Fibroblast of lung (primary cell): ENCODE data around the gene P3H1.

ENCODE experiments used
- EZH2 ChIP-seq: IDR thresholded peaks from 2 replicates; pipeline ENCODE4 v1.5.1; 2012; ENCODE audit warnings: low read length, control low read depth, mild to moderate bottlenecking; ENCODE audit errors: missing control alignments
- TF ChIP-seq, protein P1 (sequence below), 2 donors: IDR thresholded peaks in 1 of 2; conservative IDR thresholded peaks in 1 of 2; 1 replicate in 1 of 2; 2 replicates in 1 of 2; pipeline ENCODE4 v1.5.1; 2011 to 2012; ENCODE audit warnings: low read length in 2 of 2, control low read depth in 1 of 2, inconsistent platforms in 1 of 2, low read depth in 1 of 2, mild to moderate bottlenecking in 1 of 2

GRCh38 chr1:42747125-42747524, 19.7 kb downstream of the P3H1 start:
- TF ChIP-seq EZH2: no peak
- TF ChIP-seq, protein P1, sequence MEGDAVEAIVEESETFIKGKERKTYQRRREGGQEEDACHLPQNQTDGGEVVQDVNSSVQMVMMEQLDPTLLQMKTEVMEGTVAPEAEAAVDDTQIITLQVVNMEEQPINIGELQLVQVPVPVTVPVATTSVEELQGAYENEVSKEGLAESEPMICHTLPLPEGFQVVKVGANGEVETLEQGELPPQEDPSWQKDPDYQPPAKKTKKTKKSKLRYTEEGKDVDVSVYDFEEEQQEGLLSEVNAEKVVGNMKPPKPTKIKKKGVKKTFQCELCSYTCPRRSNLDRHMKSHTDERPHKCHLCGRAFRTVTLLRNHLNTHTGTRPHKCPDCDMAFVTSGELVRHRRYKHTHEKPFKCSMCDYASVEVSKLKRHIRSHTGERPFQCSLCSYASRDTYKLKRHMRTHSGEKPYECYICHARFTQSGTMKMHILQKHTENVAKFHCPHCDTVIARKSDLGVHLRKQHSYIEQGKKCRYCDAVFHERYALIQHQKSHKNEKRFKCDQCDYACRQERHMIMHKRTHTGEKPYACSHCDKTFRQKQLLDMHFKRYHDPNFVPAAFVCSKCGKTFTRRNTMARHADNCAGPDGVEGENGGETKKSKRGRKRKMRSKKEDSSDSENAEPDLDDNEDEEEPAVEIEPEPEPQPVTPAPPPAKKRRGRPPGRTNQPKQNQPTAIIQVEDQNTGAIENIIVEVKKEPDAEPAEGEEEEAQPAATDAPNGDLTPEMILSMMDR (conservative IDR thresholded peaks at IDR 0.05 in 1 of 2, IDR thresholded peaks at IDR 0.05 in 1 of 2; ENCODE audit: low read depth in 1 of 2, low read length in 2 of 2): peak; percentile 48 to 61
